Keratinocyte (primary cell): ENCODE data around the gene CMPK2. TPM values are rescaled to one million over a fixed set of nuclear protein-coding genes. Genes with fewer than 3 reads are reported as not detected.

Experiments
- DNase-seq: peaks from one replicate; pipeline ENCODE4 v3.0.0-alpha.2; 2011; ENCODE audit warnings: low read depth, missing footprints, low spot score
- FAIRE-seq: peaks from 2 replicates; lab custom pipeline; 2011; peaks lifted over from hg19 to GRCh38; lab: Jason Lieb, UNC
- H2AFZ ChIP-seq: 2 replicates; pipeline ENCODE4 v1.6.0; 2012; ENCODE audit warnings: low read length, control low read depth, inconsistent platforms; ENCODE audit not compliant: control insufficient read depth
- H3K27ac ChIP-seq: 2 replicates; pipeline ENCODE4 v1.5.1; 2011; ENCODE audit warnings: low read length; ENCODE audit not compliant: control insufficient read depth, insufficient read depth
- H3K27me3 ChIP-seq: 3 replicates; pipeline ENCODE4 v1.6.0; 2011; ENCODE audit warnings: low read length; ENCODE audit not compliant: control insufficient read depth, insufficient read depth; ENCODE audit errors: extremely low read depth
- H3K36me3 ChIP-seq, 2 experiments: 2 replicates in 1 of 2; 3 replicates in 1 of 2; pipeline ENCODE4 v1.5.1; 2011; ENCODE audit warnings: low read length in 2 of 2, mild to moderate bottlenecking in 1 of 2; ENCODE audit not compliant: control insufficient read depth in 2 of 2, insufficient read depth in 2 of 2; ENCODE audit errors: extremely low read depth in 1 of 2
- H3K4me1 ChIP-seq: 3 replicates; pipeline ENCODE4 v1.5.1; 2011; ENCODE audit warnings: low read length; ENCODE audit not compliant: control insufficient read depth, insufficient read depth; ENCODE audit errors: extremely low read depth
- H3K4me2 ChIP-seq: 3 replicates; pipeline ENCODE4 v1.6.0; 2011; ENCODE audit warnings: low read depth, low read length; ENCODE audit not compliant: control insufficient read depth, insufficient read depth; ENCODE audit errors: extremely low read depth
- H3K4me3 ChIP-seq, 3 experiments: fragments of 200-600 bp in 1 of 3; sonication (generic) in 1 of 3; 2 replicates in 2 of 3; 3 replicates in 1 of 3; pipeline ENCODE4 v1.5.1; 2011 to 2016; ENCODE audit warnings: low read length in 3 of 3, mild to moderate bottlenecking in 3 of 3, control low read depth in 2 of 3, inconsistent platforms in 1 of 3, low read depth in 1 of 3, mixed read lengths in 1 of 3, mixed run types in 1 of 3, moderate library complexity in 1 of 3; ENCODE audit not compliant: control insufficient read depth in 2 of 3, insufficient read depth in 2 of 3; ENCODE audit errors: extremely low read depth in 1 of 3
- H3K79me2 ChIP-seq: 2 replicates; pipeline ENCODE4 v1.6.0; 2012; ENCODE audit warnings: low read length; ENCODE audit not compliant: control insufficient read depth, insufficient read depth
- H3K9ac ChIP-seq: 3 replicates; pipeline ENCODE4 v1.6.0; 2011; ENCODE audit warnings: low read length; ENCODE audit not compliant: control insufficient read depth, insufficient read depth; ENCODE audit errors: extremely low read depth
- H3K9me1 ChIP-seq: 3 replicates; pipeline ENCODE4 v1.6.0; 2011; ENCODE audit warnings: low read length; ENCODE audit not compliant: control insufficient read depth, insufficient read depth; ENCODE audit errors: extremely low read depth
- H3K9me3 ChIP-seq: 2 replicates; pipeline ENCODE4 v1.5.1; 2012; ENCODE audit warnings: low read depth, low read length; ENCODE audit not compliant: control insufficient read depth
- H4K20me1 ChIP-seq: 3 replicates; pipeline ENCODE4 v1.6.0; 2011; ENCODE audit warnings: low read length; ENCODE audit not compliant: control insufficient read depth, insufficient read depth; ENCODE audit errors: extremely low read depth
- EZH2 ChIP-seq: IDR thresholded peaks from one replicate; pipeline ENCODE4 v1.6.1; 2012; ENCODE audit warnings: inconsistent platforms, mild to moderate bottlenecking, low read length, moderate library complexity
- dilution Hi-C: fragments of 300-500 bp; cut with MboI; formaldehyde crosslinking; loops from one replicate; pipeline ENCODE4 v1.7.0; 2020; ENCODE audit warnings: low sequenced_read_pairs; ENCODE audit not compliant: extremely low pct_ligation_motif_present
- polyA plus RNA-seq, 5 experiments: library from polyadenylated mRNA; depleted of rRNA in 3 of 5; stranded (reverse) in 3 of 5; stranded (forward) in 1 of 5; unstranded in 1 of 5; fragments of >200 nt; gene quantifications; 1 replicate in 1 of 5; 2 replicates in 3 of 5; 3 replicates in 1 of 5; pipeline versions ENCODE4 v1.2.1 to v1.2.3, GENCODE V29; 2011 to 2012; ENCODE audit warnings: missing spikeins in 2 of 5, low read depth in 1 of 5, low replicate concordance in 1 of 5
- TF ChIP-seq, protein P1 (sequence below), 3 experiments: IDR thresholded peaks in 1 of 3; conservative IDR thresholded peaks in 1 of 3; optimal IDR thresholded peaks in 1 of 3; 2 replicates in 2 of 3; 3 replicates in 1 of 3; pipeline versions ENCODE3 to v1.5.1; 2011; ENCODE audit warnings: low read length in 3 of 3, mild to moderate bottlenecking in 3 of 3, moderate library complexity in 2 of 3, control low read depth in 1 of 3, inconsistent platforms in 1 of 3; ENCODE audit not compliant: insufficient read depth in 2 of 3; ENCODE audit errors: extremely low read depth in 1 of 3

The CMPK2 gene
- polyA plus RNA-seq, 1 donor (not counting 4 experiments of a cell fraction or from before 2014, with no cell fraction given): 1.5 TPM

GRCh38 chr2:6827566-6828298 lies 38.0 kb downstream of the CMPK2 start:
- H3K9me3 ChIP-seq: no peaks in the 10 kb centered on the region
- H3K27ac ChIP-seq: no peak overlapping the region
- H3K9ac ChIP-seq: no peak overlapping the region
- H3K79me2 ChIP-seq: no peaks in the 10 kb centered on the region
- DNase-seq: no peak
- no peak overlapping the region for H3K4me3 ChIP-seq
- H3K9me1 ChIP-seq: no peaks in the 10 kb centered on the region
- H3K4me1 ChIP-seq: no peaks in the 10 kb centered on the region
- no peak overlapping the region for H2AFZ ChIP-seq
- no peaks in the 10 kb centered on the region for H3K27me3 ChIP-seq
- no peak overlapping the region for H3K4me2 ChIP-seq
- no peaks in the 10 kb centered on the region for H4K20me1 ChIP-seq
- dilution Hi-C loops: no loop called here
- no peak for FAIRE-seq
- H3K36me3 ChIP-seq: no peaks in the 10 kb centered on the region
- TF ChIP-seq EZH2: no peak
- TF ChIP-seq, protein P1, sequence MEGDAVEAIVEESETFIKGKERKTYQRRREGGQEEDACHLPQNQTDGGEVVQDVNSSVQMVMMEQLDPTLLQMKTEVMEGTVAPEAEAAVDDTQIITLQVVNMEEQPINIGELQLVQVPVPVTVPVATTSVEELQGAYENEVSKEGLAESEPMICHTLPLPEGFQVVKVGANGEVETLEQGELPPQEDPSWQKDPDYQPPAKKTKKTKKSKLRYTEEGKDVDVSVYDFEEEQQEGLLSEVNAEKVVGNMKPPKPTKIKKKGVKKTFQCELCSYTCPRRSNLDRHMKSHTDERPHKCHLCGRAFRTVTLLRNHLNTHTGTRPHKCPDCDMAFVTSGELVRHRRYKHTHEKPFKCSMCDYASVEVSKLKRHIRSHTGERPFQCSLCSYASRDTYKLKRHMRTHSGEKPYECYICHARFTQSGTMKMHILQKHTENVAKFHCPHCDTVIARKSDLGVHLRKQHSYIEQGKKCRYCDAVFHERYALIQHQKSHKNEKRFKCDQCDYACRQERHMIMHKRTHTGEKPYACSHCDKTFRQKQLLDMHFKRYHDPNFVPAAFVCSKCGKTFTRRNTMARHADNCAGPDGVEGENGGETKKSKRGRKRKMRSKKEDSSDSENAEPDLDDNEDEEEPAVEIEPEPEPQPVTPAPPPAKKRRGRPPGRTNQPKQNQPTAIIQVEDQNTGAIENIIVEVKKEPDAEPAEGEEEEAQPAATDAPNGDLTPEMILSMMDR (optimal IDR thresholded peaks at IDR 0.05 in 1 of 3, IDR thresholded peaks at IDR 0.05 in 1 of 3, conservative IDR thresholded peaks at IDR 0.05 in 1 of 3; ENCODE audit: extremely low read depth in 1 of 3, insufficient read depth in 2 of 3, low read length in 3 of 3): no peak

DNA sequence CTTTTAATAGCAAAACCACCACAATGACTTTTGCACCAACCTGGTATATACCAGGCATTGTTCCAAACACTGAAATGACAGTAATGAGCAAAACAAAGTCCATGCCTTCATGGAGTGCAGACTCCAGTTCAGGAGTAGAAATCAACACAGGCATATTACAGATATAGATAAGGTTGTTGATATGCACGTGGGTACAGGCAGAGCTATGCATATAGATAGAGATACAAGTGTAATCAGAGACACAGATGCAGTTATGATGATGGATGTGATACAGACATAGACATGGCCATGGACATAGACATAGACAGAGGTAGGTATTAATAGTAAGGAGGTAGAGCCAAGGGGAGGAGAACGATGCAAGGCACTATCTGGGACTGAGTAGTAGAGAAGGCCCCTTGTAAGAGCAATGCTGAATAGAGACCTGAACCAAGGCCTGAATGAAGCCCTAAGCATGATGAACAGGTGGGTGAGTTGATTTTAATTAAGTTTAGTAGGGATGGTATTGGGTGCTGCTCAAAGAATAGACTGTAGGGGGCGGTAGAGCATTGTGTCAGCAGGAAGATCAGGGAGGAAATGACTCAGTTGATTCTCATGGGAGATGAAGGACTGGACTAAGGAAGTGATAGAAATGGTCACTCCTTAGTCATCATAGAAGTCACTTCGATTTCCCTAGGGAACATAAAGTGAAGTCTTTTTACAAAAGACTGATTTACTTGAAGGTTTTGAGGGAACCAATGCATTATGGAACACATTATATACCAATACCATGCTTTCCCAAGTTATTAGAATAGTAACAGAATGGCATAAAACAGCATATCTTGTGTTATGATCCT lies 39.4 kb downstream of the CMPK2 start:
- H3K4me3 ChIP-seq: no peak overlapping the region
- no peak overlapping the region for H2AFZ ChIP-seq
- FAIRE-seq (peak; percentile 55), DNase-seq (peak; percentile 44)
- no peak overlapping the region for H3K9ac ChIP-seq
- no peak overlapping the region for H3K4me2 ChIP-seq
- H3K27ac ChIP-seq: no peak overlapping the region
- dilution Hi-C loops: no loop called here
- H3K79me2 ChIP-seq: no peaks in the 10 kb centered on the region
- no peaks in the 10 kb centered on the region for H4K20me1 ChIP-seq
- H3K9me1 ChIP-seq: no peaks in the 10 kb centered on the region
- H3K4me1 ChIP-seq: no peaks in the 10 kb centered on the region
- TF ChIP-seq, protein P1 (optimal IDR thresholded peaks at IDR 0.05 in 1 of 3, IDR thresholded peaks at IDR 0.05 in 1 of 3, conservative IDR thresholded peaks at IDR 0.05 in 1 of 3; ENCODE audit: extremely low read depth in 1 of 3, insufficient read depth in 2 of 3, low read length in 3 of 3): peak; percentile 37 to 61 (median 59)
- no peak for TF ChIP-seq EZH2
- H3K9me3 ChIP-seq: no peaks in the 10 kb centered on the region
- no peaks in the 10 kb centered on the region for H3K27me3 ChIP-seq
- H3K36me3 ChIP-seq: no peaks in the 10 kb centered on the region
